Measurements from ENCODE around the gene SMIM20. TPM values are rescaled to one million over a fixed set of nuclear protein-coding genes. Genes with fewer than 3 reads are reported as not detected.

The SMIM20 gene
- total RNA-seq, 2 donors from 2014 or later: 35.9 to 40.8 TPM

DNA sequence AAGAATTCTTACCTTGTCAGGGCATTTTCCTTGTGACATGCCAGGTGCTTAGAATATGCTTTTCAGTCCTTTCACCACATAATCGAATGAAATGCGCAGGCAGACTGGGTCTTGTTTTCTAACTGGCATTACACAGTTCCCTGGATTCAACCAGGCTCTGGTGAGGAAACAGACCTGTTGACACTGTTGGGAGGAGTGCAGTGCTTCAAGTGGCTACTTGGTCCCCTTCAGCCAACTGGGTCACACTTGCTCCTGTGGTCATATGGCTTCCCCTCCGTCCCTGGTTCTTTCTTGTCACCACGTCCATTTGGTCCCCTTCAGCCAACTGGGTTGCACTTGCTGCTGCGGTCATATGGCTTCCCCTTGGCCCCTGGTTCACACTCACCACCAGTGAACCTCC, 9.7 kb downstream of the SMIM20 start:
- Mint-ChIP-seq H3K27ac (no peak overlapping the region), H3K9me3 (peaks cover 3% of the 10 kb centered on the region), H3K36me3 (ENCODE audit: low read depth) (peaks cover 4% of the 10 kb centered on the region), H3K4me1 (peaks cover 13% of the 10 kb centered on the region), H3K27me3 (ENCODE audit: insufficient read depth) (no peaks in the 10 kb centered on the region), H3K4me3 (no peak overlapping the region)
- no peaks in the 10 kb centered on the region for H3K9me3 ChIP-seq (ENCODE audit: control insufficient read depth, low read length)
- no peak overlapping the region for H3K9ac ChIP-seq (ENCODE audit: extremely low read depth, low read length, poor library complexity, severe bottlenecking)
- no peaks in the 10 kb centered on the region for H3K4me1 ChIP-seq (ENCODE audit: control insufficient read depth, insufficient read depth, low read length)
- 94% methylated on average over 5 of the region's 5 CpGs for WGBS, 2 experiments (ENCODE audit: insufficient coverage in 1 of 2, insufficient read length in 1 of 2)
- H3K27ac ChIP-seq (ENCODE audit: low read depth, low read length): no peak overlapping the region
- TF ChIP-seq, protein P1, sequence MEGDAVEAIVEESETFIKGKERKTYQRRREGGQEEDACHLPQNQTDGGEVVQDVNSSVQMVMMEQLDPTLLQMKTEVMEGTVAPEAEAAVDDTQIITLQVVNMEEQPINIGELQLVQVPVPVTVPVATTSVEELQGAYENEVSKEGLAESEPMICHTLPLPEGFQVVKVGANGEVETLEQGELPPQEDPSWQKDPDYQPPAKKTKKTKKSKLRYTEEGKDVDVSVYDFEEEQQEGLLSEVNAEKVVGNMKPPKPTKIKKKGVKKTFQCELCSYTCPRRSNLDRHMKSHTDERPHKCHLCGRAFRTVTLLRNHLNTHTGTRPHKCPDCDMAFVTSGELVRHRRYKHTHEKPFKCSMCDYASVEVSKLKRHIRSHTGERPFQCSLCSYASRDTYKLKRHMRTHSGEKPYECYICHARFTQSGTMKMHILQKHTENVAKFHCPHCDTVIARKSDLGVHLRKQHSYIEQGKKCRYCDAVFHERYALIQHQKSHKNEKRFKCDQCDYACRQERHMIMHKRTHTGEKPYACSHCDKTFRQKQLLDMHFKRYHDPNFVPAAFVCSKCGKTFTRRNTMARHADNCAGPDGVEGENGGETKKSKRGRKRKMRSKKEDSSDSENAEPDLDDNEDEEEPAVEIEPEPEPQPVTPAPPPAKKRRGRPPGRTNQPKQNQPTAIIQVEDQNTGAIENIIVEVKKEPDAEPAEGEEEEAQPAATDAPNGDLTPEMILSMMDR (conservative IDR thresholded peaks at IDR 0.05): no peak
- peaks cover under 1% of the 10 kb centered on the region for H3K36me3 ChIP-seq (ENCODE audit: control insufficient read depth, insufficient read depth, low read length)
- no peak for DNase-seq
- no peak overlapping the region for H3K4me3 ChIP-seq (ENCODE audit: low read length)
- H3K27me3 ChIP-seq (ENCODE audit: control insufficient read depth, insufficient read depth, low read length, poor library complexity, severe bottlenecking): no peaks in the 10 kb centered on the region

DNA sequence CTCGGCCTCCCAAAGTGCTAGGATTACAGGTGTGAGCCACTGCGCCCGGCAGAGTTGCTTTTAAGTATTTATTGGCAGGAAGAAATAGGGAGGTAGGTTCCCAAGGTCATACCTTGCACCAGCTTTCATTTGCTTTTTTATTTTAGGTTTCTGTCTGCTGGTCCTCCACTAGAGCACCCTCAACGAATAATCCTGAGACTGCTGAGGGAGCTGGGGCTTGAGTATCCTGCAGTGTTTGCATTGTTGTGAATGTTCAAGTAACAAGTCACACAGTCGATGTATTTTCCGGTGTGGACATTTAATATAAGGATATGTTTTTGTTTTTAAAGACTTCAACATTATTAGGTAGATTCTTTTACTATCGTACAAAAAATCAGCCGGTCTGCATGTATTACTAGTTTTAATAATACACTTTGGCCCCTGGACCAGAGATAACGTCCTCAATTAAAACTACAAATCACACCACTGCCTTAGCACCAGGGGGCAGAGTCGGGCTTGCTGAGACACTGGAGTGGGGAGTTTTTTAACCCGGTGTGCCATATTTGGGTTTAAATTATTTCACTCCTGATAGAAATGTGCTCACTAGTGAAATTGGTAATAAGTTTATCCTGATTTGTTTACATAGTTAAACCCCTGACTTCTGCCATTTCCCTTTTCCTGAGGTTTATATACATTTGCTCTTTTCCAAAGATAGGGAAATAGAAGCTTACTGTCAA, 11.6 kb downstream of the SMIM20 start:
- no peak overlapping the region for H3K4me3 ChIP-seq (ENCODE audit: low read length)
- Mint-ChIP-seq H3K27ac (peak overlapping the region; percentile 11), H3K4me3 (no peak overlapping the region), H3K4me1 (peaks cover 3% of the 10 kb centered on the region), H3K36me3 (ENCODE audit: low read depth) (peaks cover 15% of the 10 kb centered on the region), H3K9me3 (no peaks in the 10 kb centered on the region), H3K27me3 (ENCODE audit: insufficient read depth) (no peaks in the 10 kb centered on the region)
- no peak overlapping the region for H3K27ac ChIP-seq (ENCODE audit: low read depth, low read length)
- TF ChIP-seq, protein P1 (conservative IDR thresholded peaks at IDR 0.05): peak; percentile 89
- H3K27me3 ChIP-seq (ENCODE audit: control insufficient read depth, insufficient read depth, low read length, poor library complexity, severe bottlenecking): no peaks in the 10 kb centered on the region
- 76 to 80% methylated on average over 2 to 11 of the region's 11 CpGs for WGBS, 2 experiments (ENCODE audit: insufficient coverage in 1 of 2, insufficient read length in 1 of 2)
- no peaks in the 10 kb centered on the region for H3K9me3 ChIP-seq (ENCODE audit: control insufficient read depth, low read length)
- H3K9ac ChIP-seq (ENCODE audit: extremely low read depth, low read length, poor library complexity, severe bottlenecking): no peak overlapping the region
- H3K36me3 ChIP-seq (ENCODE audit: control insufficient read depth, insufficient read depth, low read length): peaks cover 11% of the 10 kb centered on the region
- peak; percentile 83 for DNase-seq
- H3K4me1 ChIP-seq (ENCODE audit: control insufficient read depth, insufficient read depth, low read length): no peaks in the 10 kb centered on the region

DNA sequence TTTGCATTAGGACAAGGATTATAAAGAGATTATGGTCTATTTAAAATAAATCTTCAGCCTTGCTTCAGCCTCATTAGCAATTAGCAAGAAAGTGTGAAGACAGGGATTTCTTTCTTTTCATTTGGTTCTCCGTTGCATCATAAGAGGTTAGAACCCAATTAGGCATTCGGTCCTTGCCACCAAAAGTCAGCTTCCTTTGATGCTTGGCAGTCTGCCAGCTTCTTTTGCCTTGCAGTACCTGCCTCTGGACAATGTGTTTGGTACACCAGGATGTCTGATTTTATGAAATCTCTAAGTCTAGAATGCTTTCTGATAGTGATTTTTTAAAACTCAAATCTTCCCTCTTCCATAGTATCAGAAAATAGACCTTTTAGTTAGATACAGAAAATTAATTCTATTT, 12.4 kb downstream of the SMIM20 start:
- Histone ChIP-seq H3K27me3 (ENCODE audit: control insufficient read depth, insufficient read depth, low read length, poor library complexity, severe bottlenecking) (no peaks in the 10 kb centered on the region), H3K9me3 (ENCODE audit: control insufficient read depth, low read length) (no peaks in the 10 kb centered on the region), H3K36me3 (ENCODE audit: control insufficient read depth, insufficient read depth, low read length) (peaks cover 11% of the 10 kb centered on the region), H3K4me1 (ENCODE audit: control insufficient read depth, insufficient read depth, low read length) (no peaks in the 10 kb centered on the region), H3K9ac (ENCODE audit: extremely low read depth, low read length, poor library complexity, severe bottlenecking) (no peak overlapping the region), H3K27ac (ENCODE audit: low read depth, low read length) (no peak overlapping the region), H3K4me3 (ENCODE audit: low read length) (no peak overlapping the region)
- H3K36me3 Mint-ChIP-seq (ENCODE audit: low read depth): peaks cover 15% of the 10 kb centered on the region
- H3K4me1 Mint-ChIP-seq: peaks cover 3% of the 10 kb centered on the region
- H3K27ac Mint-ChIP-seq: no peak overlapping the region
- H3K27me3 Mint-ChIP-seq (ENCODE audit: insufficient read depth): no peaks in the 10 kb centered on the region
- DNase-seq: no peak
- no peaks in the 10 kb centered on the region for H3K9me3 Mint-ChIP-seq
- no peak overlapping the region for H3K4me3 Mint-ChIP-seq
- TF ChIP-seq, protein P1 (conservative IDR thresholded peaks at IDR 0.05): no peak
- WGBS, 2 experiments (ENCODE audit: insufficient coverage in 1 of 2, insufficient read length in 1 of 2): 83 to 92% methylated on average over 2 of the region's 2 CpGs
